ENCODE data around the gene RABEP1. TPM values are rescaled to one million over a fixed set of nuclear protein-coding genes. Genes with fewer than 3 reads are reported as not detected.
"Not testable (repeated sequence)": the region's sequence is repeated elsewhere in the genome, so short reads cannot be mapped to it uniquely, and the experiment has no call there.

Gene RABEP1
- total RNA-seq, 1 donor from 2014 or later = 39.1 TPM

DNA sequence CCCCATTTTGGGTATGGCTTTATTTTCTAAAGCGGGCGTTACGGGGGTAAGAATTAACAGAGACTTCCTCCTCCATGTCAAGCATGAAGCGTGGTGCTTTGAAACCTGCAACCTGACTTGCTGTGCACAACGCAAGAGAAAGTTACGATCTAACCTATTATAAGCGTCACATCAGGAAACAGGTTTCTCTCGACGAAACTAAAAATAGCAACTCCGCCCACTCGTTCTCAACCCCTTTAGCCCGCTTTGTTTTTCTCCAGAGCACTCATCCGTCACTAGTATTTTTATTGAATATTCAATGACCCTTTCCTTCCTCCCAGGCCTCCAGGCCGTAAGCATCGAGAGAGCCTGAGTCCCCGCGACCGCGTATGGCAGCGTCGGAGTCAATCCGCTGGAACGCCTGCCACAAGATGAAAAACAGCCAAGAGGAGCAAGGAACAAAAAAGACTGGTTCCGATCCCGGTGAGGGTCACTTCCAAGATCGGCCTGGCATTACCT is 136.8 kb downstream of the RABEP1 start:
- intact Hi-C loops (cut with micrococcal nuclease) = loop anchor here (1.0 to 5.0 kb wide), 9 partner anchors 20 to 1223 kb away; partner anchors contain the start of genes AIPL1, C1QBP, DERL2 and KIAA0753

DNA sequence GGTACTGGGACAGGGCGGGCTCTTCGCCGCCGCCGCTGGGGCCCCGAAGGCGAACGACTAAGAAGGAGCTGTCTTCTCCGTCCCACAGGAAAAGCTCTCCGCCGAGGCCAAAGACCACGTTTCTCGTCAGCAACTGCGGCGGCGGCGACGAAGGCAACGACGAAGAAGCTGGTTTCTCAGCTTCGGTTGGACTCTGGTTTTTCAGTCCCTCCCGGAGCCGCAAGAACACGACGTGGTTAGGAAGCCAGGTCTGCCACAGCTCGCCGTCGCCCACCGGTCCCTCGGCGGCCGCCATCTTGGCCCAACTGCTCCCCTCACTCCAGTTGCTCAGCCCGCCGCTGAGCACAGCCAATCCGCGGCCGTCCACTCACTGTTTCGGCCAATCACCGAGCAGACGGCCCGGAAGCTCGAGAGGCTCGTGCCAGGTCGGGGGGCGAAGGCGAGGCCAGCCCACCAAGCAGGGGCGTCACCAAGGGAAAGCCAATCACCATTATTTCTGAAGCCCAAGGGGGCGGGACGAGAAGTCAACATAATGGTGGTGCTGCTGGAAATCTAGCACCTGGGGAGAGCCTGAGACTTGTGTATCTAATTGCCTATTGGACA is 137.4 kb downstream of the RABEP1 start, which contains the start of gene NUP88:
Gene NUP88, minus strand, starts transcription at position 307 of the 603 bp plus-strand sequence. Its CDS starts 12 bp downstream, at position 295.
- intact Hi-C loops (cut with micrococcal nuclease) = loop anchor here (1.0 to 5.0 kb wide), 9 partner anchors 20 to 1223 kb away; partner anchors contain the start of genes AIPL1, C1QBP, DERL2 and KIAA0753

DNA sequence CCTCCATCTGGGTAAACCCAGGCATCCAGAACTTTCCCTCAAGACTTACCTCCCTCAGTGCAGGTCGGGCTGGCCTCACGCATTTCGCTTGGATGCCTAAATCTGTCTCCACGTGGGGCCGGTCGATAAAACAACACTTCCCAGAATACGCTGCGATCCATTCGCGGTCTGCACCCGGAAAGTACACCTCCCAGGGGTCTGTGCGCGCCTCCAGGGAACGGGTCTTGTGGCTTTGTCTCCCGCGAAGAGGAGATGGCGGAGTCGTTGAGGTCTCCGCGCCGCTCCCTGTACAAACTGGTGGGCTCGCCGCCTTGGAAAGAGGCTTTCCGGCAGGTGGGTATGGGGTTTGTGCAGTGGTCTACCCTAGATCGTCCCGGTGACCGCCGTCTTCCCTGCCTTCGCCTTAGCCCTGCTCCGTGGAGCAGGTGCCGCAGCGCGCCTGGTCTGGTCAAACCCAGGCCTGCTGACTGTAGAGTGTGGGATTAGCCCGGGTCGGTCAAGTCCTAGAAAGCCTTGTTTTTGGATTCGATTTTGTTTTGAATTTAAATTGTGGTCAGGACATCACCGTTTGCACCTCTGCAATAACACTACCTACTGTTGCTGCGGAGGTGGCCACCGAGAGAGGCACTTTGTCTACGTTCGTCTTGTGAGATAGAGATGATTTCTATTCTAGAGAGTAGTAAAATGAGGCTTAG is 138.0 kb downstream of the RABEP1 start, which contains the start of gene RPAIN:
Gene RPAIN, plus strand, starts transcription at position 224 of the 695 bp plus-strand sequence. Its CDS starts 29 bp downstream, at position 253.
- intact Hi-C loops (cut with micrococcal nuclease) = loop anchor here (1.0 to 5.0 kb wide), 9 partner anchors 19 to 1222 kb away; partner anchors contain the start of genes AIPL1, C1QBP, DERL2 and KIAA0753

DNA sequence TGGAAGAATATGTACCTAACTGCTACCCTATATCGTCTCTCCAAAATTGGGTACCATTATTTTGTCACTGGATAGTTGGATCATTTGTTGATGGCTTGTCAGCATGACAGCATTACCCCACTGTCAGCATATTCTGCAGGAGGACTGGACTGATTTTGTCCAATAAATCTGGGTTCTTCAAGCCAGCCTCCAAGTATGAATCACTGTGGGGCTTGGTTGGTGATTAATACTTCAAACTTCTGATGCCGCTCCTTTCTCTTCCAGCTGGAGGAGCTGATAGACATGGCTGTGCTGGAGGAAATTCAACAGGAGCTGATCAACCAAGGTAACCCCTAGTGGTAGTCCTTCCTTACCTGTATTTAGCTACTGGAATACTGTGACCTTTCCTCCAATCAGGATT is 140.4 kb downstream of the RABEP1 start:
- intact Hi-C loops (cut with micrococcal nuclease) = no loop called here

DNA sequence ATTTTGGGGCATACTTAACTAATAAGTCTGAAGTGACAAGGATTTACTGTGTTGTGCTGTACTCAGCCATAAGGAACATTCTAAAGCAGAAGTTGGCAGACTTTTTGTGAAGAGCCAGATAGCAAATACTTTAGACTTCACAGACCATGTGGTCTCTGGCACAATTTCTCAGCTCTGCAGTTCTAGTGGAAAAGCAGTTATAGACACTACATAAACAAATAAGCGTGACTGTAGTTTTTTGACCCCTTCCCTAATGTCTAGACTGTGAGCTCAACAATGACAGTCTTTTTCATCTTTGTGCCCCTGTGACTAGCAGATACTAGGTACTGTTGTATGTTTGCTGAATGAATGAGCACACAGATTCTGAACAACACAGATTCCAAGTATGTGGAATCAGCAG is 142.8 kb downstream of the RABEP1 start:
- intact Hi-C loops (cut with micrococcal nuclease) = no loop called here

DNA sequence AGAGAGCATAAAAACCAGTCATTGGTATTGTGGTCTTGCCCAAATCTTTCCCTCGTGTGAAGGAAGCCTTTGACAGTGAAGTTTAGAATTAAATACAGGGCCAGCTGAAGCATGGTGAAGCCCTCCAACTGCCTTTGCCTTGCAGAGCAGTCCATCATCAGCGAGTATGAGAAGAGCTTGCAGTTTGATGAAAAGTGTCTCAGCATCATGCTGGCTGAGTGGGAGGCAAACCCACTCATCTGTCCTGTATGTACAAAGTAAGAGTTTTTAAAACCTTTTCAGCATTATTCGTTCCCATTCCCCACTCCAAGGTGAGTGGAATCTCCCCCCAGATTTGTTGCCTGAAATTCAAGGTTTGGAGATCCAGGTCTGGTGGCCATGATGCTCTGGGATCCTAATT is 143.7 kb downstream of the RABEP1 start:
- intact Hi-C loops (cut with micrococcal nuclease) = no loop called here

DNA sequence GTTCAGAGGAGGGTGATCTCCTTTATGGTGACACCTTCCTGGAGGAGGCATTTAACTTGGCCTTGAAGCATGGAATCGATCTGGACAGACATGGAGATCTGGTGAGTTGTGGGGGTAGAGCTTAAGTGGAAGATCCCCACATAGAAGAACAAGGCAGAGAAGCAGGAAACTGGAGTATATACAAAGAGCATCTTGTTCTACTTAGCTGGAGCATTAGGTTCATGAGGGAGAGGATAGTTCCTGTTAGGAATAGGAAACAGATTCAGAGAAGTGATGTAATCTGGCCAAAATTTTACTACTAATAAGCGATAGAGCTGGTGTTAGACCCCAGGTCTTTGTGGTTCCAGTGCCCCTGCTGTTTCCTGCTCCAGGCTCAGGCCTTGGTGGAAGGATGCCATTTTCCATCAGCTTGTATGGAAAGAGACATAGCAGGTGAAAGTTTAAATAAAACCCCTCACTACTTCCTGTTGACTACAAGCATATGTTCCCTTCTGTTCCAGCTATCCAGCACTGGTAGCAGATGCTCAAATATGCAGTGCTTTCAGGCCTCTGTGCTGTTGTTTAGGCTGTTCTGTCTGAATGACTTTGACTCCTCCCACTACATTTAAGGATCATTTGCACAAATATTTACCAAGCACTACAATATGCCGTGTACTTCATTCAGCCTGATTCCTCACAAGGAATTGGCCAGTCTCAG is 147.3 kb downstream of the RABEP1 start:
- intact Hi-C loops (cut with micrococcal nuclease) = no loop called here

DNA sequence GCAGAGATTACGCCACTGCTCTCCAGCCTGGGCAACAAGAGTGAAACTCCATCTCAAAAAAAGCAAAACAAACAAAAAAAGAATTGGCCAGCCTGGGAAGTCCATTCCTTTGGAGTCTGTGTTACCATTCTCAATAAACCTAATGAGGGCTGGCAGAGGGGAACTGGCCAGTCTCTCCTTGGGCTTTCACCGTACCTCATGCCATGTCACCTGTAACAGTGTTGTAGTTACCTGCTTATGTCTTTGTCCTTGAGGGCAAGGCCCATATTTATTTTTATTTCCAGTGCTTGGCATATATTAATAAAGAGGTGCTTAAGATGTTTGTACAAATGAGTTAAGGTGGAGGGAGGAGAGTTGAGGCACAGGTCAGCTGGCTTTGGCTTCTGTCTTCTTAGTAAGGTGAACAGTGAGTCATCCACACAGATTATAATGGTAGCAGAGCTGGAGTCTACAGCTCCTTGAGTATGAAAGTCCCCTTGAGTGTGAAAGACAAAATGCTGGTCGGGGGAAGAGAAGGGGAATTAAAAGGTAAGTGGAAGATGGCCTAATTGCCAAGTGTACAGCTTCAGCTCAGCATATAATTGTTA is 148.4 kb downstream of the RABEP1 start:
- intact Hi-C loops (cut with micrococcal nuclease) = no loop called here

DNA sequence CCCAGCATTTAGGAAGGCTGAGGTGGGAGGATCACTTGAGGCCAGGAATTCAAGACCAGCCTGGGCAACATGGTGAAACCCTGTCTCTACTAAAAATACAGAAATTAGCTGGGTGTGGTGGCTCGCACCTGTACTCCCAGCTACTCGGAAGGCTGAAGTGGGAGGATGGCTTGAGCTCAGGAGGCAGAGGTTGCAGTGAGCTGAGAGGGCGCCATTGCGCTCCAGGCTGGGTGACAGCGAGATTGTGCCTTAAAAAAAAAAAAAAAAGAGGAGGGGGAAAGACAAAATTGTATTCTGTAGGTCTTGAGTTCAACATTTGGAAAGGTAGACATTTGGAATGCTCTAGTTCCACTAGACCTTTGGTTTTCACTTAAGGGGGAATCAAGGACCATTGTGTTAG is 149.2 kb downstream of the RABEP1 start:
- intact Hi-C loops (cut with micrococcal nuclease) = not testable (repeated sequence)

DNA sequence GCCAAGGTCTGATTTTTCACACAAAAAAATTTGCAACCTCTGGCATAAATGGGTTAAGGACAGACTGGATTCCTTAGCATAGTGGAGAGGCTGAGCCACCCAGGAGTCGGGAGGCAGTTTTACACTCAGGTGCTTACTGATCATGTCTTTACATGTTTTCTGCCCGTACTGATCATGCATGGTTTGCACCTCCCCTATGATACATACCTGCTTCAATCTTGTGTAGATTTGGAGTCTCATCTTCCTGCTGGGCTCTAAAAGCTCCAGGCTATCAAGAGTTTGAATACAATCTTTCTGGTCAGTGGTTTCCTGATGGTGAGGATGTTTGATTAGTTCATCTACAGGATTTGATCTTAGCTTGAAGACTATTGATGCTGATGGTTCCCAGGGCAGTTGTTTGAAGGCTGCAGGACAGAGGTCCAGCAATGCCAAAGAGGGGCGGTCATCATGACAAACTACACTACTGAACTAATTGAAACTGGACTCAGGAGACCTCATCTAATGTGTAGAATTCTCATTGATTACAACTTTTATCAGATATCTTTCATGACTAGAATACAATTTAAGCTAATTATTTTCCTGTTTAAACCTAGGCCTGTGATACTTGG is 150.0 kb downstream of the RABEP1 start:
- intact Hi-C loops (cut with micrococcal nuclease) = no loop called here

DNA sequence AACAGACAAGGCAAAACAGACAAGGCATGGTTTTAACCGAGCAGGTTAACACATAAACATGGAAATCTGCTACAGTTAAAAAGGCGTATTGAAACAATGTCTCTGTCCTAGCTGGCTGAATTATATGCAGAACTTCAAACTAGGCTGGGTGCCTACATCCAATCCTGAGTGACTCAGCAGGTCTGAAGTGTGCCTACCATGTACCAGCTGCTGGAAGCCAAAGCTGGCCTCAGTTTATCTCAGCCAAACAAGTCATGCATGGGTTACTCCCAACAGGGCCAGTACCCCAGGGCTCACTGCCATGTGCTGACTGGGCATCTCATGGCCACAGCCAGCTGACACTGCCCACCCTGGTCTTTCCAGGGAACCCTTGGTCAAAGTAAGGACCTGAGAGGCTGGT is 152.9 kb downstream of the RABEP1 start:
- intact Hi-C loops (cut with micrococcal nuclease) = loop anchor here (5.0 kb wide), 1 partner anchor 1007 kb away; the partner anchor contains the start of gene PIMREG

Other genes with a start within 250 kb of the RABEP1 start
- 0.29 and 0.51 TPM in 2 replicates for gene SLC52A1, start 246.9 kb upstream of the RABEP1 start, total RNA-seq
- 4.3 and 4.5 TPM in 2 replicates for gene ZFP3, start 203.8 kb upstream of the RABEP1 start, total RNA-seq
- gene ZNF232, start 170.4 kb upstream of the RABEP1 start, total RNA-seq = 11.3 and 12.6 TPM in 2 replicates
- gene USP6, start 166.3 kb upstream of the RABEP1 start, total RNA-seq = 0.02 and 0.05 TPM in 2 replicates
- gene ZNF594, start 90.4 kb upstream of the RABEP1 start, total RNA-seq = 8.8 and 10.9 TPM in 2 replicates
- not detected in 2 replicates for gene SCIMP, start 47.4 kb upstream of the RABEP1 start, total RNA-seq
- 77.5 and 84.6 TPM in 2 replicates for gene NUP88, start 137.4 kb downstream of the RABEP1 start, total RNA-seq
- gene RPAIN, start 137.9 kb downstream of the RABEP1 start, total RNA-seq = 52.2 and 54.1 TPM in 2 replicates
- 156 and 164 TPM in 2 replicates for gene C1QBP, start 156.9 kb downstream of the RABEP1 start, total RNA-seq
- gene DHX33, start 186.7 kb downstream of the RABEP1 start, total RNA-seq = 21.2 and 21.6 TPM in 2 replicates
- gene DERL2, start 203.9 kb downstream of the RABEP1 start, total RNA-seq = 89.8 and 98.0 TPM in 2 replicates
- gene MIS12, start 204.3 kb downstream of the RABEP1 start, total RNA-seq = 35.6 and 37.4 TPM in 2 replicates

Data from T-helper 1 cell treated with Interleukin-12 subunit alpha and Interleukin-12 subunit beta and Interleukin-4 antibody, amounts not matched to agents 30 ng/mL and 1 ng/mL, for 36 hours (primary cell).